Keratinocyte (primary cell): ENCODE measurements around the gene MSANTD2. TPM values are rescaled to one million over a fixed set of nuclear protein-coding genes. Genes with fewer than 3 reads are reported as not detected.

Experiments used
- DNase-seq: peaks from one replicate; pipeline ENCODE4 v3.0.0-alpha.2; 2011; ENCODE audit warnings: low read depth, missing footprints, low spot score
- FAIRE-seq: peaks from 2 replicates; lab custom pipeline; 2011; peaks lifted over from hg19 to GRCh38; lab: Jason Lieb, UNC
- H2AFZ ChIP-seq: 2 replicates; pipeline ENCODE4 v1.6.0; 2012; ENCODE audit warnings: low read length, control low read depth, inconsistent platforms; ENCODE audit not compliant: control insufficient read depth
- H3K27ac ChIP-seq: 2 replicates; pipeline ENCODE4 v1.5.1; 2011; ENCODE audit warnings: low read length; ENCODE audit not compliant: control insufficient read depth, insufficient read depth
- H3K27me3 ChIP-seq: 3 replicates; pipeline ENCODE4 v1.6.0; 2011; ENCODE audit warnings: low read length; ENCODE audit not compliant: control insufficient read depth, insufficient read depth; ENCODE audit errors: extremely low read depth
- H3K36me3 ChIP-seq, 2 experiments: 2 replicates in 1 of 2; 3 replicates in 1 of 2; pipeline ENCODE4 v1.5.1; 2011; ENCODE audit warnings: low read length in 2 of 2, mild to moderate bottlenecking in 1 of 2; ENCODE audit not compliant: control insufficient read depth in 2 of 2, insufficient read depth in 2 of 2; ENCODE audit errors: extremely low read depth in 1 of 2
- H3K4me1 ChIP-seq: 3 replicates; pipeline ENCODE4 v1.5.1; 2011; ENCODE audit warnings: low read length; ENCODE audit not compliant: control insufficient read depth, insufficient read depth; ENCODE audit errors: extremely low read depth
- H3K4me2 ChIP-seq: 3 replicates; pipeline ENCODE4 v1.6.0; 2011; ENCODE audit warnings: low read depth, low read length; ENCODE audit not compliant: control insufficient read depth, insufficient read depth; ENCODE audit errors: extremely low read depth
- H3K4me3 ChIP-seq, 3 experiments: fragments of 200-600 bp in 1 of 3; sonication (generic) in 1 of 3; 2 replicates in 2 of 3; 3 replicates in 1 of 3; pipeline ENCODE4 v1.5.1; 2011 to 2016; ENCODE audit warnings: low read length in 3 of 3, mild to moderate bottlenecking in 3 of 3, control low read depth in 2 of 3, inconsistent platforms in 1 of 3, low read depth in 1 of 3, mixed read lengths in 1 of 3, mixed run types in 1 of 3, moderate library complexity in 1 of 3; ENCODE audit not compliant: control insufficient read depth in 2 of 3, insufficient read depth in 2 of 3; ENCODE audit errors: extremely low read depth in 1 of 3
- H3K79me2 ChIP-seq: 2 replicates; pipeline ENCODE4 v1.6.0; 2012; ENCODE audit warnings: low read length; ENCODE audit not compliant: control insufficient read depth, insufficient read depth
- H3K9ac ChIP-seq: 3 replicates; pipeline ENCODE4 v1.6.0; 2011; ENCODE audit warnings: low read length; ENCODE audit not compliant: control insufficient read depth, insufficient read depth; ENCODE audit errors: extremely low read depth
- H3K9me1 ChIP-seq: 3 replicates; pipeline ENCODE4 v1.6.0; 2011; ENCODE audit warnings: low read length; ENCODE audit not compliant: control insufficient read depth, insufficient read depth; ENCODE audit errors: extremely low read depth
- H3K9me3 ChIP-seq: 2 replicates; pipeline ENCODE4 v1.5.1; 2012; ENCODE audit warnings: low read depth, low read length; ENCODE audit not compliant: control insufficient read depth
- H4K20me1 ChIP-seq: 3 replicates; pipeline ENCODE4 v1.6.0; 2011; ENCODE audit warnings: low read length; ENCODE audit not compliant: control insufficient read depth, insufficient read depth; ENCODE audit errors: extremely low read depth
- CTCF ChIP-seq, 3 experiments: IDR thresholded peaks in 1 of 3; conservative IDR thresholded peaks in 1 of 3; optimal IDR thresholded peaks in 1 of 3; 2 replicates in 2 of 3; 3 replicates in 1 of 3; pipeline versions ENCODE3 to v1.5.1; 2011; ENCODE audit warnings: low read length in 3 of 3, mild to moderate bottlenecking in 3 of 3, moderate library complexity in 2 of 3, control low read depth in 1 of 3, inconsistent platforms in 1 of 3; ENCODE audit not compliant: insufficient read depth in 2 of 3; ENCODE audit errors: extremely low read depth in 1 of 3
- EZH2 ChIP-seq: IDR thresholded peaks from one replicate; pipeline ENCODE4 v1.6.1; 2012; ENCODE audit warnings: inconsistent platforms, mild to moderate bottlenecking, low read length, moderate library complexity
- dilution Hi-C: fragments of 300-500 bp; cut with MboI; formaldehyde crosslinking; loops from one replicate; pipeline ENCODE4 v1.7.0; 2020; ENCODE audit warnings: low sequenced_read_pairs; ENCODE audit not compliant: extremely low pct_ligation_motif_present
- polyA plus RNA-seq, 5 experiments: library from polyadenylated mRNA; depleted of rRNA in 3 of 5; stranded (reverse) in 3 of 5; stranded (forward) in 1 of 5; unstranded in 1 of 5; fragments of >200 nt; gene quantifications; 1 replicate in 1 of 5; 2 replicates in 3 of 5; 3 replicates in 1 of 5; pipeline versions ENCODE4 v1.2.1 to v1.2.3, GENCODE V29; 2011 to 2012; ENCODE audit warnings: missing spikeins in 2 of 5, low read depth in 1 of 5, low replicate concordance in 1 of 5

MSANTD2 gene
- polyA plus RNA-seq, 1 donor (not counting 4 experiments of a cell fraction or from before 2014, with no cell fraction given), result 6.6 TPM

GRCh38 chr11:124754710-124755109 lies 45.5 kb downstream of the MSANTD2 start:
- no peak overlapping the region for H2AFZ ChIP-seq
- H3K9me3 ChIP-seq, result no peaks in the 10 kb centered on the region
- H3K27ac ChIP-seq, result no peak overlapping the region
- H3K4me3 ChIP-seq, result no peak overlapping the region
- peaks cover 9% of the 10 kb centered on the region for H3K4me1 ChIP-seq
- no peaks in the 10 kb centered on the region for H3K9me1 ChIP-seq
- no peak overlapping the region for H3K9ac ChIP-seq
- no peaks in the 10 kb centered on the region for H4K20me1 ChIP-seq
- no peaks in the 10 kb centered on the region for H3K36me3 ChIP-seq
- dilution Hi-C loops, result no loop called here
- DNase-seq (no peak), FAIRE-seq (no peak)
- TF ChIP-seq EZH2, result no peak
- TF ChIP-seq CTCF (optimal IDR thresholded peaks at IDR 0.05 in 1 of 3, IDR thresholded peaks at IDR 0.05 in 1 of 3, conservative IDR thresholded peaks at IDR 0.05 in 1 of 3; ENCODE audit: extremely low read depth in 1 of 3, insufficient read depth in 2 of 3, low read length in 3 of 3), result no peak
- no peaks in the 10 kb centered on the region for H3K79me2 ChIP-seq
- H3K27me3 ChIP-seq, result peaks cover 77% of the 10 kb centered on the region
- no peak overlapping the region for H3K4me2 ChIP-seq

GRCh38 chr11:124754309-124754708 lies 45.9 kb downstream of the MSANTD2 start:
- H3K4me1 ChIP-seq, result peaks cover 9% of the 10 kb centered on the region

More at GRCh38 chr11:124754309-124754708, 45.9 kb downstream of the MSANTD2 start:
- dilution Hi-C loops, result no loop called here
- H3K9me1 ChIP-seq, result no peaks in the 10 kb centered on the region
- FAIRE-seq (no peak), DNase-seq (no peak)
- no peaks in the 10 kb centered on the region for H3K36me3 ChIP-seq
- no peak overlapping the region for H2AFZ ChIP-seq
- H4K20me1 ChIP-seq, result no peaks in the 10 kb centered on the region
- no peak overlapping the region for H3K27ac ChIP-seq
- H3K9ac ChIP-seq, result no peak overlapping the region
- H3K27me3 ChIP-seq, result peaks cover 73% of the 10 kb centered on the region
- TF ChIP-seq CTCF (optimal IDR thresholded peaks at IDR 0.05 in 1 of 3, IDR thresholded peaks at IDR 0.05 in 1 of 3, conservative IDR thresholded peaks at IDR 0.05 in 1 of 3; ENCODE audit: extremely low read depth in 1 of 3, insufficient read depth in 2 of 3, low read length in 3 of 3), result no peak
- no peak for TF ChIP-seq EZH2
- H3K9me3 ChIP-seq, result no peaks in the 10 kb centered on the region
- H3K4me3 ChIP-seq, result no peak overlapping the region
- no peaks in the 10 kb centered on the region for H3K79me2 ChIP-seq
- no peak overlapping the region for H3K4me2 ChIP-seq
